ENCODE measurements around the gene ARHGAP18. TPM values are rescaled to one million over a fixed set of nuclear protein-coding genes. Genes with fewer than 3 reads are reported as not detected.

Gene ARHGAP18
- total RNA-seq, 1 experiment from 2014 or later = 2.4 TPM

DNA sequence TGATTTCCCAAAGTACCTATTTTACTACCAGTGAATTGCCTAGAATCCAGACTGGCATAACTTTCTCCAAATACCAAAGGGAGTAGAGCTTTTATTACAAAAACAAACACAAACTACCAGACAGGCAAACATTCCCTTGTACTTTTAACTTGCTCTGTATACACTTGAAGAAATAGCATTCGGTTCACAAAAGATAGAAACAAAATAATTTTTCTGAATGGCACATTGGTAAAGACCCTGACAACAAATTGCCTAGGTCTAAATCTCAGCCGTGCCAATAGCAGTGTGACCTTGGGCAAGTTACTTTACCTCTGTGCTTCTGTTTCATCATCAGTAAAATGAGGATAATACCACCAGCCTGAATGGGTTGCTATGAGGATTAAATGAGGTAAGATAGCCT lies 15.9 kb downstream of the ARHGAP18 start:
- no peak for TF ChIP-seq CTCF (conservative IDR thresholded peaks at IDR 0.05)
- H3K79me2 ChIP-seq (ENCODE audit: insufficient read depth, low read length) = no peaks in the 10 kb centered on the region

More for the DNA sequence above, 15.9 kb downstream of the ARHGAP18 start:
- Histone ChIP-seq H3K79me1 (ENCODE audit: insufficient read depth, low read depth, low read length, poor library complexity, severe bottlenecking) (no peaks in the 10 kb centered on the region), H2BK15ac (ENCODE audit: low read depth, low read length) (no peak overlapping the region), H2BK20ac (ENCODE audit: low read depth, low read length, poor library complexity, severe bottlenecking) (no peak overlapping the region), H4K20me1 (ENCODE audit: control insufficient read depth, insufficient read depth, insufficient read length) (no peaks in the 10 kb centered on the region), H2BK5ac (ENCODE audit: insufficient read length, low read length) (no peak overlapping the region), H4K5ac (ENCODE audit: insufficient read length, low read depth, low read length) (no peak overlapping the region), H2BK12ac (ENCODE audit: insufficient read length, low read depth, low read length) (no peak overlapping the region), H4K8ac (replicated peaks; ENCODE audit: insufficient read length, low read depth, low read length) (no peak overlapping the region), H2BK120ac (ENCODE audit: low read depth, low read length, poor library complexity, severe bottlenecking) (no peak overlapping the region), H3K18ac (ENCODE audit: insufficient read length, low read depth, low read length) (no peak overlapping the region), H3K9ac (ENCODE audit: extremely low read depth, insufficient read length, low read length) (no peak overlapping the region), H3K23ac (ENCODE audit: insufficient read length, low read depth, low read length) (no peak overlapping the region), H2AK5ac (ENCODE audit: insufficient read length, low read length) (no peak overlapping the region), H3K56ac (ENCODE audit: insufficient read length, low read depth, low read length) (no peak overlapping the region), H3T11ph (ENCODE audit: low read length) (no peak overlapping the region), H3K23me2 (ENCODE audit: insufficient read length, low read depth, low read length, poor library complexity, severe bottlenecking) (no peaks in the 10 kb centered on the region), H4K91ac (ENCODE audit: insufficient read length, low read depth, low read length) (no peak overlapping the region), H3K9me3 (ENCODE audit: control insufficient read depth, low read depth, low read length) (no peaks in the 10 kb centered on the region), H3K14ac (ENCODE audit: insufficient read depth, low read length) (no peak overlapping the region), H3K27ac (ENCODE audit: insufficient read length, low read depth, low read length) (no peak overlapping the region), H3K27me3 (ENCODE audit: insufficient read depth, low read length) (no peaks in the 10 kb centered on the region), H3K4me2 (ENCODE audit: insufficient read depth, insufficient read length, low read length) (no peak overlapping the region), H3K4me1 (ENCODE audit: insufficient read depth, low read length) (0 out of 2 replicates have a peak, but pooled peaks cover 3% of the 10 kb centered on the region), H2AFZ (ENCODE audit: low read length) (no peak overlapping the region), H3K4ac (ENCODE audit: low read depth, low read length) (no peak overlapping the region)
- DNase-seq = no peak
- no peaks in the 10 kb centered on the region for H3K9me3 Mint-ChIP-seq
- H3K27me3 Mint-ChIP-seq (ENCODE audit: low read depth) = no peaks in the 10 kb centered on the region
- no peak overlapping the region for H3K27ac Mint-ChIP-seq
- H3K4me3 Mint-ChIP-seq = no peak overlapping the region
- H3K4me1 Mint-ChIP-seq = peaks cover 30 to 33% of the 10 kb centered on the region in 2 experiments
- WGBS (ENCODE audit: extremely low coverage, insufficient read length, low lambda C conversion rate) = no CpG with 5 or more reads among the region's 2 CpGs
- no peaks in the 10 kb centered on the region for H3K36me3 Mint-ChIP-seq (ENCODE audit: insufficient read depth in 1 of 3, low read depth in 3 of 3)
